Endothelial cell of umbilical vein (primary cell): ENCODE measurements around the gene JSRP1. TPM values are rescaled to one million over a fixed set of nuclear protein-coding genes. Genes with fewer than 3 reads are reported as not detected.
A peak's percentile ranks its signal among the peaks of the same experiment; 100 is the strongest.

ENCODE experiments used
- BruUV-seq: library from RNA; stranded (reverse); fragments of 400-500 nt; replicated peaks from 2 replicates; lab custom pipeline; 2021; lab: Mats Ljungman, UMichigan
- CTCF ChIA-PET: fragments of 300-600, 350-600 bp; sonication (Branson Sonifier 250); formaldehyde crosslinking; loops from one replicate; lab custom pipeline; 2021; ENCODE audit warnings: antibody characterized with exemption, inconsistent platforms; lab: Charles Lee
- POLR2A ChIA-PET: fragments of 300-600, 350-600 bp; sonication (Branson Sonifier 250); formaldehyde crosslinking; loops from one replicate; lab custom pipeline; 2021; ENCODE audit warnings: antibody characterized with exemption, inconsistent platforms; lab: Charles Lee
- DNase-seq: peaks from one replicate; pipeline ENCODE4 v3.0.0-alpha.2; 2011; ENCODE audit warnings: low read depth, low spot score
- FAIRE-seq: peaks from 2 replicates; lab custom pipeline; 2011; peaks lifted over from hg19 to GRCh38; lab: Jason Lieb, UNC
- H2AFZ ChIP-seq: 2 replicates; pipeline ENCODE4 v1.6.0; 2012; ENCODE audit warnings: low read depth, low read length, control low read depth, inconsistent platforms
- H3K27ac ChIP-seq: 2 replicates; pipeline ENCODE4 v1.5.1; 2011; ENCODE audit warnings: low read depth, mild to moderate bottlenecking, control low read depth, low read length, moderate library complexity; ENCODE audit not compliant: insufficient read depth
- H3K27me3 ChIP-seq, 2 experiments: 2 replicates each; pipeline versions ENCODE4 v1.6.0 to v1.6.1; 2011; ENCODE audit warnings: low read length in 2 of 2, mixed read lengths in 1 of 2; ENCODE audit not compliant: control insufficient read depth in 2 of 2, insufficient read depth in 2 of 2
- H3K36me3 ChIP-seq, 2 experiments: 2 replicates in 1 of 2; 3 replicates in 1 of 2; pipeline ENCODE4 v1.5.1; 2011; ENCODE audit warnings: low read length in 2 of 2, mild to moderate bottlenecking in 1 of 2, moderate library complexity in 1 of 2; ENCODE audit not compliant: control insufficient read depth in 2 of 2, insufficient read depth in 2 of 2; ENCODE audit errors: extremely low read depth in 1 of 2
- H3K4me1 ChIP-seq: 3 replicates; pipeline ENCODE4 v1.5.1; 2011; ENCODE audit warnings: mild to moderate bottlenecking, low read length; ENCODE audit not compliant: control insufficient read depth, insufficient read depth; ENCODE audit errors: extremely low read depth
- H3K4me2 ChIP-seq: 2 replicates; pipeline ENCODE4 v1.6.1; 2011; ENCODE audit warnings: low read length, control low read depth, mixed read lengths; ENCODE audit not compliant: insufficient read depth
- H3K4me3 ChIP-seq, 3 experiments: fragments of 200-600 bp in 1 of 3; sonication (generic), shearing (Covaris generic) in 1 of 3; replicated peaks in 1 of 3; 2 replicates each; pipeline ENCODE4 v1.5.1; 2011 to 2016; ENCODE audit warnings: control low read depth in 3 of 3, low read length in 3 of 3, mild to moderate bottlenecking in 2 of 3, inconsistent platforms in 1 of 3, low read depth in 1 of 3, moderate library complexity in 1 of 3; ENCODE audit not compliant: insufficient read depth in 1 of 3
- H3K79me2 ChIP-seq: 2 replicates; pipeline ENCODE4 v1.6.0; 2012; ENCODE audit warnings: low read length, inconsistent platforms; ENCODE audit not compliant: control insufficient read depth, insufficient read depth
- H3K9ac ChIP-seq: replicated peaks from 2 replicates; pipeline ENCODE3; 2011; ENCODE audit warnings: low read length, control low read depth; ENCODE audit not compliant: insufficient read depth; ENCODE audit errors: extremely low read depth
- H3K9me1 ChIP-seq: replicated peaks from 3 replicates; pipeline ENCODE4 v1.6.0; 2011; ENCODE audit warnings: mild to moderate bottlenecking, low read length; ENCODE audit not compliant: control insufficient read depth, insufficient read depth; ENCODE audit errors: extremely low read depth
- H3K9me3 ChIP-seq: replicated peaks from 2 replicates; pipeline ENCODE4 v1.5.1; 2012; ENCODE audit warnings: low read length, inconsistent platforms; ENCODE audit not compliant: control insufficient read depth, insufficient read depth
- H4K20me1 ChIP-seq: replicated peaks from 2 replicates; pipeline ENCODE3; 2011; ENCODE audit warnings: mild to moderate bottlenecking, low read length; ENCODE audit not compliant: control insufficient read depth, insufficient read depth; ENCODE audit errors: extremely low read depth
- MYC ChIP-seq: IDR thresholded peaks from one replicate; pipeline ENCODE4 v1.6.1; 2011; ENCODE audit warnings: mild to moderate bottlenecking, low read depth, low read length
- dilution Hi-C: fragments of 300-500 bp; cut with MboI; formaldehyde crosslinking; loops from one replicate; pipeline ENCODE4 v1.15.0; 2019; ENCODE audit warnings: low sequenced_read_pairs; ENCODE audit not compliant: extremely low pct_ligation_motif_present
- intact Hi-C: fragments of 100-400 bp; cut with micrococcal nuclease; formaldehyde crosslinking; loops from one replicate; pipeline ENCODE4 v1.10.0; 2022
- polyA plus RNA-seq, 4 experiments: library from polyadenylated mRNA; depleted of rRNA in 3 of 4; stranded (reverse) in 3 of 4; unstranded in 1 of 4; fragments of >200 nt; gene quantifications; 2 replicates each; pipeline versions ENCODE4 v1.2.1 to v1.2.3, GENCODE V29; 2011 to 2012; ENCODE audit warnings: missing spikeins in 1 of 4
- total RNA-seq: library from RNA; stranded (reverse); gene quantifications from 2 replicates; pipeline ENCODE4 v1.2.3, GENCODE V29; 2021
- TF ChIP-seq, protein P1 (sequence below), 2 donors: IDR thresholded peaks; 1 replicate in 1 of 2; 2 replicates in 1 of 2; pipeline ENCODE4 v1.5.1; 2011; ENCODE audit warnings: low read length in 2 of 2, mild to moderate bottlenecking in 2 of 2, moderate library complexity in 2 of 2, control low read depth in 1 of 2, inconsistent platforms in 1 of 2, low read depth in 1 of 2; ENCODE audit not compliant: insufficient read depth in 1 of 2; ENCODE audit errors: extremely low read depth in 1 of 2

JSRP1 gene
- total and polyA plus RNA-seq, 2 donors (not counting 3 experiments of a cell fraction or from before 2014, with no cell fraction given), result not detected

DNA sequence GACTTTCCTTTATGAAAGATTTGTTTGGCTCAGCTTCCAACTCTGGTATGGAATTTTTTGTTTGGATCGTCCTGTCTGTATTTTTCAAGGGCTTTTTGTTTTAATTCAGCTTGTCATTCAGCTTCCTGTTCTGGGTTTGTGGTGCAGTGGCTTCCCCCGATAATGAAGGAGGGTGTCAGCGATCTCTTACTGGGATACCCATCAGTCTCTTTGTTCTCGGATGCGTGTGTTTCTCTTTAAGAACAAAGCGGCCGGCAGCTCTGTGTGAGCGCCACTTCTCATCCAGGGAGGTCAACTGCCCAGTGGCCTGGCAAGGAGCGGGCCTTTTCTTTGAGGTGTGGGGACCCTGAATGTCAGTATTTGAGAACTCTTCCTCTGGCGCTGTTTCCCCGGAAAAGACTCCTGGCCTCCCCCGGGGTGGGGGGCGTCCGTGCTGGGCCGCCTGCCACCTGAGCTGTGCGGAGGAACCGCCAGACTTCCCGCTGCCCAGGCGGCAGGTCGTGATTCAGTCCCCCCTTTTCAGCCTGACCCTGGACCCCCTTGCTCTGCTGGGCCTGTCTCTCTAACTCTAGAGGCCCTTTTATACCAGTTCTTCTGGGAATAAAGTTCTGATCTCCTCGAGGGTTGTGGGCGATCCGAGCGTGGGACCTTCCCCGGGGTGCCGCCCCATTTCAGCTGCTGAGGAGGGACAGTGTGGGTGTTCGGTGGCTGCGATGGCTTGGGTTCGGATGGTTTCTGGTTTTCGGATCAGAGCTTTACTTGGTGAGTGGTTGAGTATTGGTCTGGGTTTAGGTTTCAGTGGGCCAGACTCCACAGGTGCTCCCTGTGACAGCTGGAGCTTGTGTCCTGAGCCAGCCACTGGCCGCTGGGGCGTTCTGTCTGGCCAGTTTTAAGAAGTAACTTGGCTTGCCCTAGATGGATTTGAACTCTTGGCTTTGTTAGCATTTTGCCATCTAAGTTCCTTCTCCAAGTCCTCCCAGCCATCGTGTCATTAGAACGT, 16.1 kb downstream of the JSRP1 start:
- intact Hi-C loops, result loop anchor here (1.0 to 5.0 kb wide), 3 partner anchors 302 to 797 kb away; no protein-coding TSS in a partner anchor
- Histone ChIP-seq H3K4me2 (peak overlapping the region; percentile 93), H2AFZ (no peak overlapping the region), H3K4me3 (peak overlapping the region; percentile 36 to 57 (median 56)), H3K27me3 (no peaks in the 10 kb centered on the region), H3K9me1 (no peaks in the 10 kb centered on the region), H3K9me3 (no peaks in the 10 kb centered on the region), H3K36me3 (peaks cover 15 to 22% of the 10 kb centered on the region in 2 experiments), H3K9ac (peak overlapping the region; percentile 81), H3K4me1 (peaks cover 42% of the 10 kb centered on the region), H4K20me1 (no peaks in the 10 kb centered on the region), H3K79me2 (peaks cover 77% of the 10 kb centered on the region), H3K27ac (peak overlapping the region; percentile 79)
- DNase-seq (peak; percentile 96), FAIRE-seq (peak; percentile 95)
- POLR2A ChIA-PET, result interaction anchor here (0.7 to 1.3 kb wide), 5 partner anchors 15 to 189 kb away, joined by 3 to 7 read pairs (median 3); partner anchors contain the start of gene AP3D1
- TF ChIP-seq MYC, result no peak
- TF ChIP-seq, protein P1, sequence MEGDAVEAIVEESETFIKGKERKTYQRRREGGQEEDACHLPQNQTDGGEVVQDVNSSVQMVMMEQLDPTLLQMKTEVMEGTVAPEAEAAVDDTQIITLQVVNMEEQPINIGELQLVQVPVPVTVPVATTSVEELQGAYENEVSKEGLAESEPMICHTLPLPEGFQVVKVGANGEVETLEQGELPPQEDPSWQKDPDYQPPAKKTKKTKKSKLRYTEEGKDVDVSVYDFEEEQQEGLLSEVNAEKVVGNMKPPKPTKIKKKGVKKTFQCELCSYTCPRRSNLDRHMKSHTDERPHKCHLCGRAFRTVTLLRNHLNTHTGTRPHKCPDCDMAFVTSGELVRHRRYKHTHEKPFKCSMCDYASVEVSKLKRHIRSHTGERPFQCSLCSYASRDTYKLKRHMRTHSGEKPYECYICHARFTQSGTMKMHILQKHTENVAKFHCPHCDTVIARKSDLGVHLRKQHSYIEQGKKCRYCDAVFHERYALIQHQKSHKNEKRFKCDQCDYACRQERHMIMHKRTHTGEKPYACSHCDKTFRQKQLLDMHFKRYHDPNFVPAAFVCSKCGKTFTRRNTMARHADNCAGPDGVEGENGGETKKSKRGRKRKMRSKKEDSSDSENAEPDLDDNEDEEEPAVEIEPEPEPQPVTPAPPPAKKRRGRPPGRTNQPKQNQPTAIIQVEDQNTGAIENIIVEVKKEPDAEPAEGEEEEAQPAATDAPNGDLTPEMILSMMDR (IDR thresholded peaks at IDR 0.05; ENCODE audit: extremely low read depth in 1 of 2, insufficient read depth in 1 of 2, low read depth in 1 of 2, low read length in 2 of 2), result no peak
- dilution Hi-C loops, result no loop called here
- CTCF ChIA-PET, result interaction anchor here (0.6 to 4.8 kb wide), 18 partner anchors 9 to 397 kb away, joined by 3 to 40 read pairs (median 5); partner anchors contain the start of genes AMH and JSRP1
- no TSS peak for BruUV-seq
